Activated CD8-positive, alpha-beta memory T cell treated with anti-CD3 and anti-CD28 coated beads, Interleukin-2, amount 50 U/mL, for 48 hours (primary cell): ENCODE data around the gene SATB1.
A peak's percentile ranks its signal among the peaks of the same experiment; 100 is the strongest.
"Not testable (repeated sequence)": the region's sequence is repeated elsewhere in the genome, so short reads cannot be mapped to it uniquely, and the experiment has no call there.

Experiments
- DNase-seq: peaks from one replicate; pipeline ENCODE4 v3.0.0-alpha.2; 2020

Gene SATB1

DNA sequence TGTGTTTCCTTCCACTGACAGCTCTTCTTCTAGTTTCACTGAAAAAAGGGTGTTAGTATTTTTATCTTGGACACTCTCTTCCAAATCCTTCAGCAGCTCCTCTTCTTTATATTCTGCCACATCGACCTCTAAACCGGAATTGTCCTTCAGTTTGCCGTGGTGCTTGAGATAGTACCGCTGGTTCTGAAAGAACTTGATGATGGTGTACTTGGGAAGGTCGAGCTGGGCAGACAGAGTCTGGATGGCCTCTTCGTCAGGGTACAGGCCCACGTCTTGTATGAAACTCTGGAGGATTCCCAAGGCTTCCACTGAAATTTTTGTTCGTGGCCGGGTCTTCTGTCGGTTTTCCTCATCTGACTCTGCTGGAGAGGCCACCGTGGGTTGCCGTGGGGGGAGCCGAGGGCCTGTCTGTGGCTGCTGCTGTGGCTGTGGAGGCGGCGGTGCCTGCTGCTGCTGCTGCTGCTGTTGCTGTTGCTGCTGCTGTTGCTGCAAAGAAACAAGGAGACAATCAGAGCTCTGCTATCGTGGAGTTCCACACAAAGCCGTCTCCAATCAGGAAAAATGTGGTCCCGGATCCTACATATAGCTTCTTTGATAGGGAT, 75.8 kb downstream of the SATB1 start:
- peak; percentile 59 for DNase-seq

DNA sequence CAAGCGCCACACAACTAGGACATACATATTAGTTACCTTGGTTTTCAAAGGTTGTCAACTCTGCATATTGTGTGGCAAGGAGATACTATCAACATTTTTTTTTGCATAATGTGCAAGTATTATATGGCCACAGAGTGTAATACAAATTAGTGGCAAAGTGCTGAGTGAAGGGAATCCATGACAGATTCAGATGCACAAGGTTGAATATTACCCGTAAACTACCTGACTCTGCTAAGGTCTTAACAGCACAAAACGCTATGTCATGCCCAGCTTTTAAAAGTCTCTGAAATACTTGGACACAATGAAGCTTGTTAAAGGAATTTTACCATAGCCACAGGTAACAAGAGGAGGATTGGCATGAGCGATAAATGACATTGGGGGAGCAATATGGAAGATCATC, 79.0 kb downstream of the SATB1 start:
- no peak for DNase-seq

DNA sequence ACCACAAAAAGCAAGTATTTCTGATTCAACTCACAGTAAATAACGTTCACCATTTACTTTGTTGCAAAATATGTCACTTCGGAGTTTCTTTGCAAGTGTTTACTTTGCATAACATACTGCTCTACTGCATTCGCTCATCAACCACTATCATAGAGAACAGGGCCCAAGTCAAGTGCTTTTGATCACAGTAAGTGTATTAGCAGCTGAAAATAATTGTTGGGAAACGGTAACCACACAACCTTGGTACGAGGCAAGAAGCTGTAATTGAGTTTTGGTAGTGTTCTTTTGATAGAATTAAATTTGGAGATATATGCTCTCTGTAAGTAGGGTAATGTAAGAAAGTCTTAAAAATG, 80.1 kb downstream of the SATB1 start:
- DNase-seq, result no peak

DNA sequence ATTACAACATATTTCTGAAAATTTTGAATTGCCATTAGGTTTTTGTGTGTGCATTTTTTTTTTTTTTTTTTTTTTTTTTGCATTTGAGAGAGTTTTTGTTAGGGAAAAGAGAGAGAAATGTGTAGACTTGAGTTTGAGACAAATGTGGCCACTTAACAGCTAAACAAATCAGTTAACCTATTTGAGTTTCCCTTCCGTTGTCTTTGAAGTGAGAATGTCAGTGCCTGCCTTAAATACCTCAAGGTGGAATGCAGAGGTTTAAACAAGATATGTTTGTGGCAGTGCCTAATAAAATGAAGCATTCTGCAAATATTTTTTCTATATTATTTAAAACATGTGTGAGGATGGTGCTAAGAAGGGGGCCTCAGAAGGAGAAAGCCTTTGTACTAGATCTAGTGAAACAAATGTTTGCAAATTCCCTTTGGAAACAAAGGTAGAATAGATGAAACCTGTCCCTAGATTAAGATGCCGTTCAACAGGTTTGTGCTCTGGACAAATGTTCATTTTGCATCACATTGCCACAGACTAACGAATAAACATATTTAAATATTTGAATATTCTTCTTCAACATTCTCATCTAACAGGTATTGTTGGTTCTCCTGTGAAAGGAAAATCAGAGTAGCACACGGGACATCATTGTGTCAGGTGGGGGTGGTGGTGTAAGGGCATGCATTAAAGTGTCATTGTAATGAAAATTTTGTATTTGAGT, 80.7 kb downstream of the SATB1 start:
- DNase-seq, result no peak

DNA sequence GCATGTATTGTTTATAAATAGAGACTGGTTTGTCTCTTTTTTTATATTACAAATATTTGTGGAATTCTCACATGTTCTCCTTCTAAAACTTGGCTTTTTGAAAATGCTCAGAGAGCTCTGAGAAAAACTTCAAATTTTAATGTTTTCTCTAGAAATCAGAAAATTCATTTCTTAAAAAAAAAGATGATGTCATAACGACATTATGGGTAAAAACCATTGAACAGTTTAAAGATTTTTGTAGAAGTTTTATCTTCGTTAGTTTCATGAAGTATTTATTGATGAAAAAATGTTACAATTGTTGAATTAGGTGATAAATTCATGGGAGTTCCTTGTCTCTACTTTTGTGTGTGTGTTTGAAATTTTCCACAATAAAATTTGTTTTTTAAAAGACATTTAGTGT, 81.3 kb downstream of the SATB1 start:
- DNase-seq, result no peak

DNA sequence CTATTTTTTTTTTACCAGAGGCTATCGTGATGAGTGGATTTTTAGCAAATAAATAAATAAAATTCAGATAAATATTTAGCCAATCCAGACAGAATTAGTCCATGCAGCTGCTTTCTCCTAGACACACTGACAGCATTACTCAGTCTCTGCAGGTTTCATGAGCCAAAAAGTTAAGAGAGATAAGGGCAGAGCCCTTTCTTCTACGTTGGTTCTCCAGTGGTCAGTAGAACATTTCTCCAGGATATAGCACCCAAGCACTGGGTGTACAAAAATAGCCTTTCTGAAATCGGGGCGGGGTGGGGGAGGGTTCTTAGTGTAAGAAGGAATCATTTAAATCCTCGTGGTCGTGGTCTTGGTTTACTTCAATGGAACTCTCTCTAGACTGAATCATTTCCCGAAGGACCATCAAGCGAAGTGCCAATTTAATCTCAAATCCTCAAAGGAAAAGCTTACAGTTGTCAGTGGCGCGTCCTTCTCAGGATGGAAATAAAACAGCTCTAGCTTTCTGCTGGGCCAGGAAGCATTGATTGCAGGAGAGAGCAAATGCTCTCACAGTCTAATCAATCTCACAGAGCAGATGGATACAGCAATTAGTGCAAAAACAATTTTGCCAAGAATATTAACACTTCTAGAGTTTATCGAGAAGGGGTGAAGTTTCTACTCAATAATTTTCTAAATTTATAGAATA, 86.2 kb downstream of the SATB1 start:
- DNase-seq, result no peak

DNA sequence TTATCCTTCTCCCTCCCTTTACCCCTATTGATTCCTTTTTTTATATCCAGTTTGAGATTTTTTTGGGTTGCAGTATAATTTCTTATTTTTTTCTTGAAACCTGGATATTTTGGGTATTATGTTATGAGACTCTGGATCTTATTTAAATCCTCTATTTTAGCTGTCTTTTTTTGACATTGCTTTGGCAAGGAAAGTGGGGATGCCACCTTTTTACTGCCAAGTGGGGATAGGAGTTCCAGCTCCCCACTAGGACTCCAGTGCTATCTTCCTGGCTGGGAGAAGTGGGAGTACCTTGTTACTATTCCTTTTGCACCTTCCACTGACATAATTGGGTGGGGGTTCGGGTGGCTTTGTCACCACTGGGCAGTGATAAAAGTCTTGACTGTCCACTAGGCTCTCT, 87.9 kb downstream of the SATB1 start:
- no peak for DNase-seq

DNA sequence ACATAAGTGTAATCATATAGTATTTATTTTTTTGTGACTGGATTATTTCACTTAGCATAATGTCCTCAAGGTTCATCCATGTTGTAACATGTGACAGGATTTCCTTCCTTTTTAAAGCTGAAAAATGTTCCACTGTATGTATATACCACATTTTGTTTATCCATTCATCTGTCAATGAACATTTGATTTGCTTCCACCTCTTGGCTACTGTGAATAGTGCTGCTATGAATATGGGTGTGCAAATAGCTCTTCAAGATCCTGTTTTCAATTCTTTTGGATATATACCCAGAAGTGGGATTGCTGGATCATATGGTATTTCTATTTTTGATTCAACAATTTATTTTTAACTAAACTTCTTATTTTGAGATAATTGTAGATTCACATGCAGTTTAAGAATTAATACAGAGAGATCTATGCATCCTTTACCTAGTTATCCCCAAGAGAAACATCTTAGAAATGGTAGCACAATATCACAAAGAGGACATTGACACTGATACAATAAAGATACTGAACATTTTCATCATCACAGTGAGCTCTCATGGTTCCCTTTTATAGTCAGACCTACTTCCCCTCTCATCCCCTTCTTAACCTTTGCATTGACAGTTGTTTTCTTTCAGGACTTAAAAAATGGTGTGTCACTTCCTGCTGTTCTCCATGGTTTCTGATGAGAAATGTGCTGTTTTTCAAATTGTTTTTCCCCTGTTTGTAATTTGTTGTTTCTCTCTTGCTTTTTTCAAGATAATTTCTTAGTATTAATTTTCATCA, 90.1 kb downstream of the SATB1 start:
- DNase-seq, result no peak

DNA sequence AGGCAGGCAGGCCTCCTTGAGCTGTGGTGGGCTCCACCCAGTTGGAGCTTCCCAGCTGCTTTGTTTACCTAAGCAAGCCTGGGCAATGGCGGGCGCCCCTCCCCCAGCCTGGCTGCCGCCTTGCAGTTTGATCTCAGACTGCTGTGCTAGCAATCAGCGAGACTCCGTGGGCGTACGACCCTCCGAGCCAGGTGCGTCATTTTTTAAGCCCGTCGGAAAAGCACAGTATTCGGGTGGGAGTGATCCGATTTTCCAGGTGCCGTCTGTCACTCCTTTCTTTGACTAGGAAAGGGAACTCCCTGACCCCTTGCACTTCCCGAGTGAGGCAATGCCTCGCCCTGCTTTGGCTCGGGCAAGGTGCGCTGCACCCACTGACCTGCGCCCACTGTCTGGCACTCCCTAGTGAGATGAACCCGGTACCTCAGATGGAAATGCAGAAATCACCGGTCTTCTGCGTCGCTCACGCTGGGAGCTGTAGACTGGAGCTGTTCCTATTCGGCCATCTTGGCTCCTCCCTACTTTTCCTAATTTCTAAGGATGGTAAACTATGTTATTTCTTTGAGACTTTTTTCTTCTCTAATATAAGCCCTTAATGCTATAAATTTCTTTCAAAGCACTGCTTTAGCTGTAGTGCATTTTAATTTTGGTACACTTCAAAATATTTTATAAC, 94.2 kb downstream of the SATB1 start:
- not testable (repeated sequence) for DNase-seq

DNA sequence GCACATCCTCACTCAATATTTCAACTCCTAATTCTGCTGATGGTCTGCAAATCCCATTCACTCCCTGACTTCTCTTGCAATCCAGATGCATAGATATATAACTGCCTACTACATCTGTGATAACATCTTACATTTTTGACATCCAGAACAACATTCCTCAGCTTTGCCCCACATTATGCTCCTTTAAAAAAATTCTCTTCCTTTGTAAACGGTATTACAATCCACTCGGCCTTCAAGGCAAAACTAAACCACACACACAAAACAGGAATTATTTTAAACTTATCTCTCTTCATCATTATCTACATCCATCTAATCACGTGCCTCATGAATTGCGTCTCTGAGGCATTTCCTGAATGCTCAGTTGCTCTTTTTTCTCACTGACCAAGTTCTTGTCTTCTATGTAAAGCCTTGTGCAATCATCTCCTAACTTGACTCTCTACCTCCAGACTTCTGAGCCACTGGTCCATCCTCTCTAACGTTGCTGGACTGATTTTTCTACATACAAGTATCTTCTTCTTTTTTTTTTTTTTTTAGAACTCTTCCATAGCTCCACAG, 117.0 kb downstream of the SATB1 start:
- no peak for DNase-seq

DNA sequence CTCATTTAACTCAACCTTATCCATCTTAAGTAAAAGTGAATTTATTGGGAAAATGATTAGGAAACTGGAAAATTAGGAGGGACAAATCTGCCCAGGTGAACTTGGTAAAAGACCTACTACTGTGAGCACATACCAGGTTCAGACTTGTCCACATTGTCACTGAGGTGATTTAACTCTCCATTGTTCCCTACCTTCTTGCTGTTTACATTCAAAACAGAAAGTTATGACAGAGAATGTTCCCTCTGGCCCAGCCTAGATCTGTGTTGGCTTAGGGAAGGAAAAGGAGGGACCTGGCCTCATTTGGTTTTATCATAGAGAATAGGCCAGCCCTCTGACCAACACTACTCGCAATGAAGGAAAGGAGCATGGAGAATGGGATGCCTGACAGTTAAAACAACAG, 117.6 kb downstream of the SATB1 start:
- DNase-seq, result no peak

DNA sequence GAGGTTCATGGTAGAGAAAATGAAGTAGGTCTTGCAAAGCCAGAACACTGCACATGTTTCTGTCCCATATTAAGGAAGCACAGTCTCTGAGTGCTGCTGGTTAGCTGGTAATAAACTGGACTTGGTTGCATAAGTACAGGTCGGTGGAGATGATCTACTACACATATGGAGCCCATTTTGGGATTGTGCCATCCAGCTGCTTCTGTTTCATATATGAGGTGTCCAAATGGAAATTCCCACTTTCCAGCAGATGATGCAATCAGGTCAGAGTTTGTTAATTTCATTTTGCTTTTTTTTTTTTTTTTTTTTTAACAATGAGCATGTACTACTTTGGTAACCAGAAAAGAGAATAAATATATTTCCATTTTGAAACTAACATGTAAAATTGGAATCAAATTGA, 122.6 kb downstream of the SATB1 start:
- no peak for DNase-seq

DNA sequence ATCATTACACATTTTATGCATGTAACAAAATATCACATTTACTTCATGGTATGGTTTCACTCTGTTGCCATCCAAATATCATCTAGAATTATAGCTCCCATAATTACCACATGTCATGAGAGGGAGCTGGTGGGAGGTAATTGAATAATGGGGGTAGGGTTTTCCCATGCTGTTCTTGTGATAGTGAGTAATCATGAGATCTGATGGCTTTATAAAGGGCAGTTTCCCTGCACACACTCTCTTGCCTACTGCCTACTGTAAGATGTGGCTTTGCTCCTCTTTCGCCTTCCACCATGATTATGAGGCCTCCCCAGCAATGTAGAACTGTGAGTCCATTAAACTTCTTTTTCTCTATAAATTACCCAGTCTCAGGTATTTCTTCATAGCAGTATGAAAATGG, 123.4 kb downstream of the SATB1 start:
- DNase-seq, result no peak

DNA sequence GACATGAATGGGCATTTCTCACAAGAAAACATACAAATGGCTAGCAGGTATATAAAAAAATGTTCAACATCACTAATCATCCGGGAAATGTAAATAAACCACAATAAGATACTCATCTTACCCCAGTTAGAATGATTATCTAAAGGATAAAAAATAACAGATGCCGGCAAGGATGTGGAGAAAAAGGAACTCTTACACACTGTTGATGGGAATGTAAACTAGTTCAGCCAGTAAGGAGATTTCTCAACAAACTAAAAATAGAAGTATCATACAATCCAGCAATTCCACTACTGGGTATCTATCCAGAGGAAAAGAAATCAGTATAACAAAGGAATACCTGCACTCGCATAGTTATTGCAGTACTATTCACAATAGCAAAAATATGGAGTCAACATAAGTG, 124.2 kb downstream of the SATB1 start:
- no peak for DNase-seq

DNA sequence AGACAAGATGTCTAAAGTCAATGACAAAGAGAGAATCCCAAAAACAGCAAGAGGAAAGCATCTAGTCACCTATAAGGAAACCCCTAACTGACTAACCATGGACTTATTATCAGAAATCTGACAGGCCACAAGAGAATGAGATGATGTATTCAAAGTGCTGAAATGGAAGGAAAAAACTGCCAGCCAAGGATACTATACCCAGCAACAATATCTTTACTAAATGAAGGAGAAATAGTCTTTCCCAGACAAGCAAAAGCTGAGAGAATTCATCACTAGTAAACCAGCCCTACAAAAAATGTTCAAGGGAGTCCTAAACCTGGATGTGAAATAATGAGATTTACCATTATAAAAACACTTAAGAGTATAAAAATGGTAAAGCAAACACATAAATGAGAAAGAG, 128.0 kb downstream of the SATB1 start:
- no peak for DNase-seq
